PC-3 (cell line): ENCODE data around the gene SYT13. TPM values are rescaled to one million over a fixed set of nuclear protein-coding genes. Genes with fewer than 3 reads are reported as not detected.

Experiments
- ATAC-seq: fragments of 200-7000 bp; cut with Tn5 transposase; 2 replicates; pipeline ENCODE4 v1.9.1; 2020; ENCODE audit warnings: mild to moderate bottlenecking, moderate library complexity
- BruUV-seq: library from RNA; stranded (reverse); fragments of 400-500 nt; replicated peaks from 2 replicates; lab custom pipeline; 2021; lab: Mats Ljungman, UMichigan
- CTCF ChIA-PET: fragments of 300-600 bp; sonication (Branson Sonifier 250); formaldehyde crosslinking; loops from one replicate; lab custom pipeline; 2022; ENCODE audit warnings: antibody characterized with exemption; lab: Charles Lee
- POLR2A ChIA-PET: fragments of 300-600 bp; sonication (Branson Sonifier 250); formaldehyde crosslinking; loops from one replicate; lab custom pipeline; 2022; ENCODE audit warnings: antibody characterized with exemption; ENCODE audit not compliant: unreplicated experiment; lab: Charles Lee
- DNase-seq: peaks from one replicate; pipeline ENCODE4 v3.0.0-alpha.2; 2015
- H2AFZ ChIP-seq: fragments of 300-600 bp; sonication (generic); 2 replicates; pipeline ENCODE4 v1.6.0; 2016; ENCODE audit warnings: antibody characterized with exemption, low read length
- H3F3A ChIP-seq: fragments of 300-600 bp; sonication (generic); one replicate; pipeline ENCODE4 v1.6.0; 2017; ENCODE audit warnings: antibody characterized with exemption, low read length, control low read depth, mild to moderate bottlenecking; ENCODE audit not compliant: unreplicated experiment
- H3K27ac ChIP-seq: fragments of 300-600 bp; sonication (generic); 2 replicates; pipeline ENCODE4 v1.5.1; 2016; ENCODE audit warnings: mild to moderate bottlenecking, low read length
- H3K27me3 ChIP-seq: fragments of 300-600 bp; sonication (generic); 2 replicates; pipeline ENCODE4 v1.6.1; 2016; ENCODE audit warnings: low read length, mixed read lengths
- H3K36me3 ChIP-seq: fragments of 300-600 bp; sonication (generic); 2 replicates; pipeline ENCODE4 v1.6.1; 2016; ENCODE audit warnings: low read depth, mixed run types, low read length, mixed read lengths
- H3K4me1 ChIP-seq: fragments of 300-600 bp; sonication (generic); 2 replicates; pipeline ENCODE4 v1.5.1; 2016; ENCODE audit warnings: low read length; ENCODE audit not compliant: insufficient read depth
- H3K4me2 ChIP-seq: fragments of 300-600 bp; sonication (generic); 2 replicates; pipeline ENCODE4 v1.6.0; 2016; ENCODE audit warnings: low read length
- H3K4me3 ChIP-seq: fragments of 300-600 bp; sonication (generic); 2 replicates; pipeline ENCODE4 v1.5.1; 2016; ENCODE audit warnings: mild to moderate bottlenecking, low read length, mixed read lengths
- H3K79me2 ChIP-seq: fragments of 300-600 bp; sonication (generic); 2 replicates; pipeline ENCODE4 v1.6.1; 2017; ENCODE audit warnings: low read length, mixed read lengths
- H3K9ac ChIP-seq: fragments of 300-600 bp; sonication (generic); 2 replicates; pipeline ENCODE4 v1.6.0; 2016; ENCODE audit warnings: mild to moderate bottlenecking, low read length
- H3K9me2 ChIP-seq: fragments of 300-600 bp; sonication (generic); replicated peaks from 2 replicates; pipeline ENCODE4 v1.6.1; 2016; ENCODE audit warnings: mixed run types, low read length, mixed read lengths
- H3K9me3 ChIP-seq: fragments of 300-600 bp; sonication (generic); 2 replicates; pipeline ENCODE4 v1.6.1; 2016; ENCODE audit warnings: low read length, mixed read lengths
- H4K20me1 ChIP-seq: fragments of 300-600 bp; sonication (generic); 2 replicates; pipeline ENCODE4 v1.6.1; 2016; ENCODE audit warnings: low read length, mixed read lengths
- CTCF ChIP-seq: fragments of 300-600 bp; sonication (generic); conservative IDR thresholded peaks from 2 replicates; pipeline ENCODE4 v1.5.1; 2017; ENCODE audit warnings: antibody characterized with exemption, low read depth, mild to moderate bottlenecking, low read length
- EZH2 ChIP-seq: fragments of 300-600 bp; sonication (generic); IDR thresholded peaks from one replicate; pipeline ENCODE4 v1.6.1; 2017; ENCODE audit warnings: antibody characterized with exemption, mild to moderate bottlenecking, low read length; ENCODE audit not compliant: unreplicated experiment
- EZH2phosphoT487 ChIP-seq: fragments of 300-600 bp; sonication (generic); IDR thresholded peaks from 2 replicates; pipeline ENCODE4 v1.6.1; 2018; ENCODE audit warnings: mild to moderate bottlenecking, antibody characterized with exemption, low read length, borderline replicate concordance
- intact Hi-C: fragments of 100-400 bp; cut with micrococcal nuclease; formaldehyde crosslinking; loops from 2 replicates; pipeline ENCODE4 v1.9.0; 2023
- total RNA-seq: library from RNA; depleted of rRNA; stranded (reverse); fragments of >200 nt; gene quantifications from 2 replicates; pipeline ENCODE4 v1.2.3, GENCODE V29; 2014

Gene SYT13
- total RNA-seq, 1 experiment from 2014 or later: not detected

GRCh38 chr11:45334836-45335235 lies 48.7 kb upstream of the SYT13 start:
- Histone ChIP-seq H3K9me3 (no peaks in the 10 kb centered on the region), H4K20me1 (no peaks in the 10 kb centered on the region), H3K36me3 (no peaks in the 10 kb centered on the region), H3K27ac (no peak overlapping the region), H3K27me3 (peaks cover 17% of the 10 kb centered on the region; the same call in 1 of the 2 replicates), H3K4me3 (no peak overlapping the region), H3K9me2 (no peaks in the 10 kb centered on the region), H3K4me2 (no peak overlapping the region), H3K4me1 (peaks cover 13% of the 10 kb centered on the region), H3F3A (no peaks in the 10 kb centered on the region), H3K79me2 (no peaks in the 10 kb centered on the region), H3K9ac (no peak overlapping the region), H2AFZ (no peak overlapping the region)
- intact Hi-C loops: loop anchor here (10.0 kb wide), 2 partner anchors 410 to 440 kb away; no protein-coding TSS in a partner anchor
- DNase-seq (no peak), ATAC-seq (no peak)
- ChIA-PET CTCF (no interaction called here), POLR2A (no interaction called here)
- no TSS peak for BruUV-seq
- no peak for TF ChIP-seq EZH2
- no peak for TF ChIP-seq EZH2phosphoT487
- no peak for TF ChIP-seq CTCF

GRCh38 chr11:45334410-45334809 lies 48.3 kb upstream of the SYT13 start:
- Histone ChIP-seq H3K36me3 (no peaks in the 10 kb centered on the region), H3K4me1 (peaks cover 13% of the 10 kb centered on the region), H3K27ac (no peak overlapping the region), H3K4me2 (no peak overlapping the region), H3K4me3 (no peak overlapping the region), H3K9me2 (no peaks in the 10 kb centered on the region), H3K79me2 (no peaks in the 10 kb centered on the region), H3K27me3 (peaks cover 17% of the 10 kb centered on the region; the same call in 1 of the 2 replicates), H3F3A (no peaks in the 10 kb centered on the region), H2AFZ (no peak overlapping the region), H3K9me3 (no peaks in the 10 kb centered on the region), H4K20me1 (no peaks in the 10 kb centered on the region), H3K9ac (no peak overlapping the region)
- CTCF ChIA-PET: no interaction called here
- no TSS peak for BruUV-seq
- intact Hi-C loops: loop anchor here (10.0 kb wide), 2 partner anchors 410 to 440 kb away; no protein-coding TSS in a partner anchor
- POLR2A ChIA-PET: no interaction called here
- no peak for ATAC-seq
- DNase-seq: no peak
- TF ChIP-seq EZH2 (no peak), CTCF (no peak), EZH2phosphoT487 (no peak)
